NCI-H345 treated with DMSO at 0.1 percent for 48 hours (cell line): ENCODE measurements around the gene GANAB.
"Not testable (repeated sequence)": the region's sequence is repeated elsewhere in the genome, so short reads cannot be mapped to it uniquely, and the experiment has no call there.

Source experiments
- DNase-seq: peaks from one replicate; lab custom pipeline; 2025; ENCODE audit not compliant: unreplicated experiment; lab: John Stamatoyannopoulos, UW

The GANAB gene

GRCh38 chr11:62645946-62646824 lies at the start of gene GANAB:
Gene GANAB, minus strand, starts transcription at chr11:62646613. Its CDS starts 14 bp downstream, at chr11:62646599.
- DNase-seq = peak; percentile 97

DNA sequence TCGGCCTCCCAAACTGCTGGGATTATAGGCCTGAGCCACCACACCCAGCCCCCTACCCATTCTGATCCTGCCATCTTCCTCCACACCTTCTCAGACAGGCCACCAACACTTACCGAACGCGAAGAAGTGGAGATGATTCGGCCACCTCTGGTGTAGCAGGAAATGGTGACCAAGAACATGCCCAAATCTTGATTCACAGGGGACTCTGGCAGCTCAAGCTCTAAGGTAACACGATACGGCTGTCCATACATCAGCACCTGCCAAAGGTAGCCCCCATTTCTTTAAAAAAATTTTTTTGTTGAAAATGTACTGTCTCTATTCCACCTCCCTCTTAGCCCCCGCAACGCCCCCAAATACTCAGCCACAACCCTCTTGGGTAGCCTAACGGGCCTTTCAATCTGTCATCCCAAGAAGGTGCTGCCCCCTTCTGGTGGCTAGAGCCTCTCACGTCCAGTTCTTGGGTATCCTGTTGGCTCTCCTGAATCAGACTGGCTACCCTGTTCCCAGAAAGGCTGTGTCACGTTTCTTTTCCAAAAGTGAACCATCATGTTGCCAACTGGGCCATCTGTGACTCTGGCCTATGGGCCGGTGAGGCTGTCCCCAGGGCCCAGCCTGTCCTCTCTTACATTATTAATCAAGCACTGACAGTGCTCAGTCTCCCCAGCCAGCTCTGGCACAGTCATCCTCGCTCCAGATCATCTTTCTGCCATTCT lies 48.2 kb upstream of the GANAB start:
- DNase-seq = peak; percentile 9

- not testable (repeated sequence) for DNase-seq
Observed at GRCh38 chr11:62693624-62694023, 47.2 kb upstream of the GANAB start.

DNA sequence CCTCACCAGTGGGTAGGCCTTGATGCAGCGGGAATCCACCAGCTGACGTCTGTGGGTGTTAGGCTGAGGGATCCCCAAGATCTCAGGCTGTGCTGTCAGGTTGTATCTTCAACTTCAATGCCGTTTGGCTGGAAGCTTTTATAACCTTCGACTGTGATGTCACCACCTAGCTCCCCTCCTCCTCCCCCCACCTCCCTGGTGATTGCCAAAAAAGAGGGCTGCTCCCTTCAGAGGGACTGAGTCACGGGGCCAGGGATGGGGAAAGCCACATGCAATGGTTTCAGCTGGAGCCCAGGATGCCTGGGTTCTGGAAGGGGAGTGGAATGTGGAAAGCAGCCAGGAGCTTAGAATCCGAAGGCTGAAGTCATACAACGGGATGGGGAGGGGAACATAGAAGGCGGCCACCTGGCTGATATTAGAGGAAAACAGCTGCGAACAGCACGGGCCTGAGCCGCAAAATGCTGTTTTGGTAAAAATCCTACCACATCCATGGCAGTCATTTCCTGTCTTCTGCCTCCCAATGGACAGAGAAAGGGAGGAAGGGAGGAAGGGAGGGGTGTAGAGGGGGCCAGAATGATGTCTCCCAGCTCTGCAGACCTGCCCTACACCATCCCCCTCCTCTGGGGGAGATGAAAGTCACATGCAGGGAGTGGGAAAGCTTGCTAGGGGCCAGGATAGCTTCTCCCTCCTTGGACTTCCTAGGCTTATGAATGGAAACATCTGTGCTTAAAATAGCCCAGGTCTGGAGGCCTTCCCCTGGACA lies 43.2 kb upstream of the GANAB start, which contains the start of gene LRRN4CL:
Gene LRRN4CL (minus strand): TSS at position 110 of the 763 bp plus-strand sequence. CDS start 1,022 bp downstream, outside the sequence.
- no peak for DNase-seq

DNA sequence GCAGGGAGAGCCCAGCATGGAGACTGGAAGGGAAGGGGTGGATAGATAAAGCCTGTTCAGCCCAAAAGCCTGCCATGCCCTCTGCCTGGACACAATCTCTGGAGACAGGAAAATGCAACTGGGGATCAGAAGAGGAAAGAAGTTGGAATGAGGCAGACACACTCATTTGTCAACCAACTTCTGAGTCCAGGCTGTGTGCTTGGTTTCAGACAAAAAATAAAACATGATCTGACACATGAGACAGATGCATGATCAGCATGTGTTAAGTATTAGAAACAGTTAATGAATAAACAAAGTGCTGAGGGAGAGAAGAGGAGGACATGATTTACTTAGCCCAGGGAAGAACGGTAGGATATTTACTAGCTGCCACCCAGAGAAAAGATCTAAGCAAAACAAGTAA lies 42.1 kb upstream of the GANAB start:
- DNase-seq = no peak

GRCh38 chr11:62687508-62688396 lies 41.3 kb upstream of the GANAB start:
- no peak for DNase-seq

- DNase-seq = no peak
Observed at GRCh38 chr11:62682518-62682917, 36.1 kb upstream of the GANAB start.

GRCh38 chr11:62680825-62681240 lies 34.4 kb upstream of the GANAB start:
- peak; percentile 26 for DNase-seq

DNA sequence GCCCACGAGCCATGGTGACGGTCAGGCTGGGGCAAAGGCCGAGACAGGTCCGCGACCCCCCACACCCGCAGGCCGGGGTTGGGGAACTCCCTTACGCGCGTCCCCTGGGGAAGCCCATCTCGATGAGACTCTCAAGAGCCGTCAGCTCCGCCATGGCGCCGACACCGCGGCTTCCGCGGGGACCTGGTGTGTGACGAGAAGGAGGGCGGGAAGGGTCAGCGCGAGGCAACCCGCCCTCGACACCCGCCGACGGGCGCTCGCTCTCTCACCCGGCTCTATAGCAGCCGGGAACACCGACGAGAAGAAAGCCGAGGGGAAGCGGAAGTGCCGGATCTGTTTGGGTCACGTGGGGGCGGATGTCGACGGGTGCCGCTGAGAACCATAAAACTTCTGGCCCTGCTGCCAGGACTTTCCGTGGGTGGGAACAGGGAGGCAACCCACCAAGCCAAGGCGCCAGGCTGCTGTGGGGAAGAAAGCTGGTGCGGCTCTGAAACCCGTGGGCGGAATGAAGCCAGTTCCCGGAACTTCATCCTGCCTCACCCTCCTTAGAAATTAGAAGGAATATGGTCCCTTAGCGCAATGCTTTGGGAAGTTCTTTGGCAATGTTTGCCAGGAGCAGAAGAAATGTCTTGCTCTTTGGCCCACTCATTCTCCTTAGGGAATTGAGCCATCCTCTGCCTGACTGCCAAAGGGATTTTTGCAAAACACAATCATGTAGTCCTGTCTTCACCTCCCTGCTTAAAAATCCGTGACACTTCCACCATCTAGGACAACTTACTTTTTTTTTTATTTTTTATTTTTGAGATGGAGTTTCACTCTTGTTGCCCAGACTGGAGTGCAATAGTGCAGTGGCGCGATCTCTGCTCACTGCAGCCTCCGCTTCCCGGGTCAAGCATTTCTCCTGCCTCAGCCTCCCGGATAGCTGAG lies 32.6 kb upstream of the GANAB start, which contains the start of gene UBXN1:
Gene UBXN1 (minus strand): TSS at position 304 of the 927 bp plus-strand sequence. CDS start 150 bp downstream, at position 154.
- peak; percentile 75 for DNase-seq

DNA sequence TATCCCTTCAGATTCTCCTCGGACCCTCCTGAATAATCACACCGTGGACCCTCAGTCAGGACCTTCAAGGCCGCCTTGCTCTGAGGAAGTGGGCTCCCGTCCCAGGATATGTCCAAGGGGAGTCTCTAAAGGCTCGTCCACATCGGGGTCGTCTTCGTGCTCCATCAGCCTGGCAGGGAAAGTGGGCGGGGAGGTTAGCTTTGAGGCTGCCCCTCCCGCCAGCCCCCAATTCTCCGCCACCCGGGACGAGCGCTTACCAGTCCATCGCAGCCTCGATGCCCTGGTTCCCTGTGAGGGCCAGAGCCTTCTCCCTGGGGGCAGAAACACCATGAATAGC lies 32.0 kb upstream of the GANAB start:
- no peak for DNase-seq

DNA sequence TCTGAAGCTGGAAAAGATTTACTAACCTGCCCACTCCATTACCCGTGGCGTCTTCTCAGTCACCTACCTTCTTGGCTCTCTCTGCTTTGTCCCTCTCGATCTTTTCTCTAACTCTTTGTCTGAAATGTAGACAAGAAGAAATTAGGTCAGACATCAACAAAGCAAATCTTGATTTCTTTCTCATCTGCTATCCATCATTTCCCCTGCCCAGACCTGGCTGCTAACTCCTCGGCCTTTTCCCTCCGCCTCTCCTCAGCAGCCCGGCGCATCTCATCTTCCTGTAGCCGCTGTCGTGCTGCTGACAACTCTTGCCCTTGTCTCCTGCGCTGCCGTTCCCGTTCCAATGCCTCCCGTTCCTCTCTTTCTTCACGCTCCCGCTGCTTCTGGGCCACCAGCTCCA lies 31.3 kb upstream of the GANAB start:
- no peak for DNase-seq

DNA sequence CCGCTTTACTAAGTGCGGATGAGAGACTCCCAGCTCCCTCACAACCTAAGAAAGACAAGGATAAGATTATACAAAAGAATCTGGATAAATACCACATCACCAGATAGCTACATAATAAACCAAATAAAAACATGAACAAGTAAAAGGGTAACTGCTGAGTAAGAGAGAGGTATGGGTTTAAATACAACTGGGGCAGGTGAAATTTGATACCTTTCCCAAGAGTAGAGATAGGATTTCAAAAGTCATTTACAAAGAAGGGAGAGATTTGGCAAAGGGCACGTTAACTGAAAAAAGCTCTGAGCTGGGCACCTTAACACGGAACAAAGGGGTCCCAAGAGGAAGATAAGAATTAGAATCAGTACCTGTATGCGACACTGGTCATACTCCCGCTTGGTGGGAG lies 30.7 kb upstream of the GANAB start:
- no peak for DNase-seq

GRCh38 chr11:62676698-62677097 lies 30.3 kb upstream of the GANAB start:
- DNase-seq = no peak

DNA sequence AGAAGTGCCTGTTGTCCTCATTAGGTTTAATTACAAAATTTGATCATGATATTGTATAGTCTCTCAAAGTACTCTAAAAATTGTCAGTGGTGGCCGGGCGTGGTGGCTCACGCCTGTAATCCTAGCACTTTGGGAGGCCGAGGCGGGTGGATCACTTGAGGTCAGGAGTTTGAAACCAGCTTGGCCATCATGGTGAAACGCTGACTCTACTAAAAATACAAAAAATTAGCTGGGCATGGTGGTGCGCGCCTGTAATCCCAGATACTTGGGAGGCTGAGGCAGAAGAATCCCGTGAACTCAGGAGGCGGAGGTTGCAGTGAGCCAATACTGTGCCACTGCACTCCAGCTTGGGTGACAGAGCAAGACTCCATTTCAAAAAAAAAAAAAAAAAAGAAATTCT lies 29.0 kb upstream of the GANAB start:
- DNase-seq = not testable (repeated sequence)

DNA sequence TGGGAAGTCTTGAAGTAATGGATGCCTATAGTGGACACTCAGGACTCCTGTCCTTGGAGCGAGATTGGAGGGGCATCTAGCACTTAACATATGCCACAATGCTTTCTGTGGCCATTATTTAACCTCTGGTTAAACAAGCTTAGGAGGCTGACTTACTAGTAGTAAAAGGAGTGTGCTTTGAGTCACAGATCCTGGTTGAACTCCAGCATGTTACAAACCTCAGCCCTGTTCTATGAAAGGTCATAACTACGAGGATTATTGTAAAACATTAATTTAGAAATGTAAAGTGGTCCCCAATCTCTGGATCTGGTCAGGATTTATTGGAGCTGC lies 26.7 kb upstream of the GANAB start:
- DNase-seq = no peak

DNA sequence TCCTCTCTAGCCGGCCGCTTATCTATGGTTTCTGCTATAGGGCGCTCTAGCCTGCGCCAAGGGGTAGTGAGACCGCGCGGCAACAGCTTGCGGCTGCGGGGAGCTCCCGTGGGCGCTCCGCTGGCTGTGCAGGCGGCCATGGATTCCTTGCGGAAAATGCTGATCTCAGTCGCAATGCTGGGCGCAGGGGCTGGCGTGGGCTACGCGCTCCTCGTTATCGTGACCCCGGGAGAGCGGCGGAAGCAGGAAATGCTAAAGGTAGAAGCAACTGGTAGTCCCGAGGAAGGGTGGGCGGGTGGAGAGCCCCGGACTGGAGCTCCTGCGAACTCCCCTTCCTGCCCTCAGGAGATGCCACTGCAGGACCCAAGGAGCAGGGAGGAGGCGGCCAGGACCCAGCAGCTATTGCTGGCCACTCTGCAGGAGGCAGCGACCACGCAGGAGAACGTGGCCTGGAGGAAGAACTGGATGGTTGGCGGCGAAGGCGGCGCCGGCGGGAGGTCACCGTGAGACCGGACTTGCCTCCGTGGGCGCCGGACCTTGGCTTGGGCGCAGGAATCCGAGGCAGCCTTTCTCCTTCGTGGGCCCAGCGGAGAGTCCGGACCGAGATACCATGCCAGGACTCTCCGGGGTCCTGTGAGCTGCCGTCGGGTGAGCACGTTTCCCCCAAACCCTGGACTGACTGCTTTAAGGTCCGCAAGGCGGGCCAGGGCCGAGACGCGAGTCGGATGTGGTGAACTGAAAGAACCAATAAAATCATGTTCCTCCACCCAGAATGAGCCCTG lies 25.4 kb upstream of the GANAB start, which contains the start of the genes LBHD1 and UQCC3:
Gene LBHD1 (minus strand): TSS at position 660 of the 782 bp plus-strand sequence. CDS start 2,236 bp downstream, outside the sequence.
Gene UQCC3 (plus strand): TSS at position 66 of the 782 bp plus-strand sequence. CDS start 73 bp downstream, at position 139.
- peak; percentile 69 for DNase-seq

DNA sequence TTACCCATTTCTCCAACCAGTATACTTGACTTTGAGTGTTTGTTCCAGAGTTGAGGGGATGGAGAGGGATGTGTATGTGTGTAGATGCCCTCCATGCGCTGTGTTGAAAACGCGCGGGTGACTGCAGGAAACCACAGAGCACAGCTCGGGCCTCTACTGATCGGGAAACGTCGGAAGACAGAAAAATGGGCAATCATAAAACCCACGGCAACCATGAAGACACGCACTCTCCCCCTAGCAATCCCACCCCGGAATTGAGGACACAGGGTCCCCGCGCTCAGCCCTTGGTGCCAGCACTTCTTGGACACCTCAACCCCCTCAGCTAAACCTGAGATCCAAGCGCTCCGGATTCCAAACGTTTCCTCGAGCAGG lies 24.8 kb upstream of the GANAB start:
- no peak for DNase-seq

GRCh38 chr11:62669420-62670161 lies 23.2 kb upstream of the GANAB start:
- no peak for DNase-seq
